GM18517 (cell line): ENCODE results near the gene WDR70.

Experiments used
- ATAC-seq: cut with Tn5 transposase; IDR thresholded peaks from one replicate; pipeline ENCODE4 v1.9.1; 2021; ENCODE audit warnings: mild to moderate bottlenecking, moderate library complexity; ENCODE audit not compliant: unreplicated experiment

Gene WDR70

DNA sequence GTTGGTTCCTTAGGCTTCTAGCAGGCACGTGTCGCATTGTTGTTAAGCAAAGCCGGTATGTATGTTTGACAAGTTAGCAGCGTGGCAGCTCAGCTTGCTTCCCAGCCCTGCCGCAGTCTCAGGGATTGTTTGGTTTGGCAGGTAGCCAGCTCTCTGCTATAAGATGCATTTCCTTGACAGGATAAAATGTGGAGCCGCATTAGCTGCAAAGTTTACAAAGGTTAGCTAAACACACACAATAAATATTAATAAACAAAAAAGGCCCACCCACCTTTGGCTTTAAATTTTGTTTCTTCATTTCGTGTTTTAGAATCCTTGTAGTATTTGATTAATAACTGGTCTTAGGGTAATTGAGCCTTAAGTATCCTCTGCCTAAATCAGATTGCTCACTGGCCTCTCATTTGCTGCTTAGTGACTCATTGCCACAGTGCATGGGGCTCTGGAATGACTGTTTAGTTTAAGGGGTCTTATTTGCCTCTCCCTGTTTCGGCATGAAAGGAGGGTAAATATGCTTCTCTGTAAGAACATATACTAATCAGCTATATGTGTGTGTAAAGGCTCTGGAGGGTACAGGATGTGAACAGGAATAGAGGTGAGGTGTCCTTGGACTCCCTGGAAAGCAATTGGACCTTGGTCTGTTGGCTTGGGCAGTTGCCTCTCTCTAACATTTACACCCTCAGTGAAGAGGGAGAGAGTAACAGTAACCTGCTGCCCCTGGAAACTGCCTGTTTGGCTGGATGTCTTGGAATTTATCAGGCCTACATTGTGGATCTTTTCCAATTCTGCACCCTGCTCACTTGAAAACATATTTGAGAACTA lies 338.7 kb downstream of the WDR70 start:
- no peak for ATAC-seq

- no peak for ATAC-seq
Observed at GRCh38 chr5:37720550-37720952, 341.4 kb downstream of the WDR70 start.

GRCh38 chr5:37721447-37721871 lies 342.3 kb downstream of the WDR70 start:
- peak; percentile 87 for ATAC-seq

GRCh38 chr5:37722236-37723161 lies 343.4 kb downstream of the WDR70 start:
- peak; percentile 52 for ATAC-seq

- ATAC-seq: no peak
Observed at GRCh38 chr5:37723162-37723961, 344.2 kb downstream of the WDR70 start.

- no peak for ATAC-seq
Observed at GRCh38 chr5:37724395-37725125, 345.4 kb downstream of the WDR70 start.

- no peak for ATAC-seq
Observed at GRCh38 chr5:37725185-37725584, 346.1 kb downstream of the WDR70 start.

- no peak for ATAC-seq
Observed at GRCh38 chr5:37727238-37727637, 348.1 kb downstream of the WDR70 start.

DNA sequence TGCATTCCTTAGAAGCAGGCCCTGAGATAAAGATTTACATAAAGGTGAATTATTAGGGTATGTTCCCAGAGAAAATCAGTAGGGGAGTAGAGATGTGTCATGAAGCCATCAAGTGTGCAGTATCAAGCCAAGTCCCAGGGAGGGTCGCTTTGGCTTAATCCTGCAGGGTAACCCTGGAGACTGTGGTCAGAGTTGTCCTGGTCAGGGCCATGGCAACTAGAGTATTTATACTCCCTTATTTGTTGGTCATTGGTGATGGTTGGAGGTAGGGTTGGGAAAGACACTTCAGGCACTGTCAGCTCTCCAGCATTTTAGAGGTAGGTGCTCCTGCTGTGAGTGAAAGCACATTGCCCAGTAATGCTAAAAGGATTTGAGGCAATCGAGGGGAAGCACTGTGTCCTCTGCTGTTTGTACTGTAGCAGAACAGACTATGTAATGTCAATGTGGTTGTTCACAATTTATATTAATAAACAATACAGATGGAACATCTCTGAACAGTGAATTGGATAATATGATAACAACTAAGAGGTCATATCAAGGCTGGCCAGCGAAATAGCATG lies 351.9 kb downstream of the WDR70 start:
- ATAC-seq: no peak

- ATAC-seq: no peak
Observed at GRCh38 chr5:37734114-37734513, 355.0 kb downstream of the WDR70 start.

- ATAC-seq: no peak
Observed at GRCh38 chr5:37735649-37736347, 356.7 kb downstream of the WDR70 start.

DNA sequence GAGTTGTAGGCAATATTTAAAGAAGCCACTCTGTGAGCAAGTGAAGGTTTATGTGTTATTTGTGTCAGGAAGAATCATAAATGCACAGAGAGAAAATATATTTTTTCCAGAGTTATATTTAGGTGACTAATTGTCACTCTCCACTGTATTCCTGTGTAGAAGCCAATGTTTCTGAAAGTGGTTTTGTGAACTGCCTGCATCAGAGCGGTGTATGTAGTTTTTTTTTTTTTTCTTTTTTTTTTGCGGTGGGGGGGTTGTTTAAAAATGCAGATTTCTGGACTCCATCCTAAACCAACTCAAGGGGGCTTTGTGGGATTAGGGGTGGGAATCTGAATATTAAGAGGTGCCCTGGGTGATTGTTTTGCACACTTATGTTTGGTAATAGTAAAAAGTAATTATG lies 357.3 kb downstream of the WDR70 start:
- ATAC-seq: no peak

DNA sequence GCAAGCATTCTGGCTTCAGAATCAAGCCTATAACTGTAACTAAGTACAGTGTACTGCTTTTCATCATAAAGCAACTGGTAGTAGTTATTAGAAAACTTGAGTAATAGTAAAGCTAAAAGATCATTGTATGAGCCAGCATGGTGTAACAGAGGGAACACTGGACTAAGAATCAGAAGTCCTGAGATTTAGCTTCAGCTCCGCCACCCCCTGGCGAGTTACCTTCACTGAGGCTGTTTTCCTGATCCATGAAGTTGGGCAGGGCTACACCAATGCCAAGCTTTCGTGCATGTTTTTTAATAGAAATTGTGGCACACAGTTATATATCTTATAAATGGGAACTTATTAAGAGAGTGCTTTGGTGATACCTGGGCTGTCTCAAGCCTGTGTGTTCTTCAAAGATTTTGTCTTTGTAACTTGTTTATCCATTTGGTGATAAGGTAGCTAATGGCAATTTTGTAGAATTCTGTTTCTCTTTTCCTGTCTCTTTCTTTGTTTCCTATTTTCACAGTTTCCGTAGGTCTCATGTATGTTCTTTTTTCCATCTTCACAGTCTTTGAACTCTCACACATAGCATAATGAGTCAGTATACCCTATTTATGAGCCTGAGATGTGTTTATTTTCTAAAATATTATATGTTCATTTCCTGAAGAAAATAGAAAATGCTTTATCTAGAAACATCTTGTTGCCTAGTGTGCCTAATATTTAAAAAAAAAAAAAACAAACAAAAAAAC lies 358.4 kb downstream of the WDR70 start:
- no peak for ATAC-seq

DNA sequence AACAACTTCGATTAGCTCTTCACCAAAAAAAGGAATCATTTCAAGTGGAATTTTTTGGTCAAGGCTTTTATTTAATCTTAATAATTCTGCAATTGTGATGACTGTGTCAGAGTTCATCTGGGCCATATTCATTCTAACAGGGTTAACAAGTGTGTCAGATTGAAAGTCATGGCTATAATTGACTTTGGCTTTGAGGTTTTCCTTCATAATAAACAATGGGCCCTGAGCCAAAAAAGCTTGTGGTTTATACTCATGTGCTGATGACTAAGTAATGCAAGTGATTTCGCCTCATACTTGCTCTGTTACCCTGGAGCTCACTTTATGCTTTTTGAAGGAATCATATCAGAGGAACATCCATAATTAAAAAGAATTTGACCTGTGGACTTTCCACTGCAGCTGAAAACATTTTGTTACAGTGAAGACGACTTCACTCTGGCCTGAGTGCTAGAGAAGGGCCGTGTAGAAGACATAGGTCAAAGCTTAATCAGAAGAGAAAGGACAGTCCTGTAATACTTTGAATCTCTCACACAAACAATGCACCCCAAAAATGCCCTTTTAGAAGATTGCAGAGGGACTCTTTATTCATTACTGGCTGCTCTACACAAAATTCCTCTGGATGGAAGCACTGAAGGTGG lies 359.1 kb downstream of the WDR70 start:
- ATAC-seq: peak; percentile 89

DNA sequence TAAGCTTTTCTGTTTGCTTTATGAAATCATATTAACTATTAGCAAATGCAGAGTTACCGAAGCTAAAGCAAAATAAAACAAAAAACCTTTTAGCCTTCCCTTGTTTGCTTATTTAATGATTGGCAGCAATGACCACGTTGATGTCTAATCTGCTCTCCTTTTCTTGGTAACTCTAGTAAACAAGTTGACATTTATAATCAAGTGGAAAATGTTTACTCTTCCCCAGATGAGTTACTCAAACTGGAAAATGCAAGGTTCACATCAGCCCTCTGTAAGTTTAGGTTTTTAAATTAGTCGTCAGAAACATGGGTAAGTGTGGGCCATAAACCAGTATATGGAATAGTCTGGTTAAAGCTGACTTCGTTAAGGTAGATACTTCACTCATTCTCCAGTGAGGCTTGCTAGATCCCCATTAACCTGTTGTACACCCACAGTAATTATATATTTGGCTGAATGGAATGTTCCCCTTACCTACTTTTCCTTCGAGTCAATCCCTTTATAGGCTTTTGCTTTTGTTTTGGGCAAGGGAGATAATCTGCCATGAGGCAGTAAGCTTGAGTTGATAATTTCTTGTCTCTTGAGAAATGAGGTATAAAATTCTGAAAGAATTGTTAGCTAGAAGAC lies 359.9 kb downstream of the WDR70 start:
- no peak for ATAC-seq

GRCh38 chr5:37739817-37740261 lies 360.7 kb downstream of the WDR70 start:
- ATAC-seq: no peak

DNA sequence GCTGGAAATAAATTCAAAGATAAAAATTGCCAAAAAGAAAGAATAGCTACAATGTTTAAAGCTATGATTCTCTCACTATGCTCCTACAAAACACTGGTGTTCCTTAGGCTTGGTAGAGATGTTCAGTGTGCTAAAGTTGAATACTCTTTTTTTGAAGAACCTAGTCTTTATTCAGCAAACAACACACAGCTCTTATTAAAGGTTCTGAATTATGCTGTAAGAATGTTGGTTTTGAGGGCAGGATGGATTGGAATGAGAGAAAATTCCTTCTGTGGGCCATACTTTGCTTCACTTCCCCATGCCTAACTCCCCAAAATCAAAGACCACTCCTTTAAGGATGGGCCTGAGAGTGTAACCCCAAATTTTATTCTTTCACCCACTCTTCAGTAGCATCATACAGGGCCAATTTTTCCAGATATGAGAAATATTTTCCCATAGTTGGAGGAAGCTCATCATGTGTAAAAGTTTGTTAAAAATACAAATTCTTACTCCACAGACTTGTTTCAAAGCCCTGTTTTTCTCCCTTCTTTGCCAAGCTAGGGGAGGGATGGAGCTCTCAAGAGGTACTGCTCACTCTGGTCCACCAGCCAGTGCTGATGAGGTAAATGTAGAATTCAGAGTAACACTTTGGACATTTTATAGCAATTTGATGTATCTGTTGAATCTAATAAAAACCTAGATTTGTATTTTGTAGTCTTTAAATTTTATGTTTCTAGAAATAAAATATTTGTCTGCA lies 361.4 kb downstream of the WDR70 start:
- ATAC-seq: no peak
